D721Med (cell line): Measurements from ENCODE around the gene MIB1.
"Not testable (repeated sequence)": the region's sequence is repeated elsewhere in the genome, so short reads cannot be mapped to it uniquely, and the experiment has no call there.

Source experiments
- DNase-seq: peaks from one replicate; pipeline ENCODE4 v3.0.0; 2011; ENCODE audit warnings: low spot score; ENCODE audit not compliant: insufficient read length
- FAIRE-seq: peaks from 2 replicates; lab custom pipeline; 2011; peaks lifted over from hg19 to GRCh38; lab: Jason Lieb, UNC
- CTCF ChIP-seq: IDR thresholded peaks from 2 replicates; pipeline ENCODE4 v1.5.1; 2012; ENCODE audit warnings: mild to moderate bottlenecking, control low read depth; ENCODE audit not compliant: insufficient read depth; ENCODE audit errors: missing control alignments

Gene MIB1

GRCh38 chr18:21786526-21786925 is 45.9 kb downstream of the MIB1 start:
- DNase-seq (no peak), FAIRE-seq (no peak)
- TF ChIP-seq CTCF = no peak

- not testable (repeated sequence) for FAIRE-seq, DNase-seq
Observed at GRCh38 chr18:21796089-21796488, 55.5 kb downstream of the MIB1 start.

GRCh38 chr18:21798126-21798525 is 57.5 kb downstream of the MIB1 start:
- TF ChIP-seq CTCF = no peak
- no peak for FAIRE-seq
- no peak for DNase-seq

GRCh38 chr18:21799721-21800120 is 59.1 kb downstream of the MIB1 start:
- FAIRE-seq (no peak), DNase-seq (no peak)
- TF ChIP-seq CTCF = no peak

- FAIRE-seq (no peak), DNase-seq (no peak)
- no peak for TF ChIP-seq CTCF
Observed at GRCh38 chr18:21803495-21803894, 62.9 kb downstream of the MIB1 start.

- no peak for TF ChIP-seq CTCF
- DNase-seq (no peak), FAIRE-seq (no peak)
Observed at GRCh38 chr18:21805771-21806366, 65.3 kb downstream of the MIB1 start.

GRCh38 chr18:21808185-21808584 is 67.6 kb downstream of the MIB1 start:
- no peak for TF ChIP-seq CTCF
- FAIRE-seq = no peak
- DNase-seq = no peak

- FAIRE-seq = peak; percentile 68
- no peak for DNase-seq
- no peak for TF ChIP-seq CTCF
Observed at GRCh38 chr18:21809725-21810124, 69.1 kb downstream of the MIB1 start.
